Trophoblast cell (in vitro differentiated cells and primary cell): ENCODE data around the gene PCNX3. TPM values are rescaled to one million over a fixed set of nuclear protein-coding genes. Genes with fewer than 3 reads are reported as not detected.

Experiments
- DNase-seq, 2 donors: peaks; one replicate each; pipeline ENCODE4 v3.0.0-alpha.2; 2016
- H2AFZ ChIP-seq: 2 replicates; pipeline ENCODE4 v1.6.1; 2013; ENCODE audit warnings: low read length, moderate library complexity, mild to moderate bottlenecking; ENCODE audit not compliant: insufficient read depth, poor library complexity
- H2AK5ac ChIP-seq: 2 replicates; pipeline ENCODE4 v1.6.1; 2013; ENCODE audit warnings: mild to moderate bottlenecking, low read length
- H2BK120ac ChIP-seq: 2 replicates; pipeline ENCODE4 v1.6.1; 2013; ENCODE audit warnings: low read length, mild to moderate bottlenecking, moderate library complexity; ENCODE audit not compliant: insufficient read depth, poor library complexity
- H2BK12ac ChIP-seq: 2 replicates; pipeline ENCODE4 v1.6.1; 2013; ENCODE audit warnings: mild to moderate bottlenecking, low read length, moderate library complexity
- H2BK5ac ChIP-seq: 2 replicates; pipeline ENCODE4 v1.6.1; 2013; ENCODE audit warnings: low read length, low read depth, moderate library complexity, mild to moderate bottlenecking; ENCODE audit not compliant: poor library complexity
- H3K14ac ChIP-seq: 2 replicates; pipeline ENCODE4 v1.6.1; 2013; ENCODE audit warnings: mild to moderate bottlenecking, low read length
- H3K18ac ChIP-seq: 2 replicates; pipeline ENCODE4 v1.6.1; 2013; ENCODE audit warnings: mild to moderate bottlenecking, low read length
- H3K23ac ChIP-seq: 2 replicates; pipeline ENCODE4 v1.6.1; 2013; ENCODE audit warnings: low read length
- H3K27ac ChIP-seq: 2 replicates; pipeline ENCODE4 v1.5.1; 2013; ENCODE audit warnings: low read depth, mild to moderate bottlenecking, inconsistent platforms, low read length, moderate library complexity
- H3K27me3 ChIP-seq: 2 replicates; pipeline ENCODE4 v1.6.1; 2013; ENCODE audit warnings: inconsistent platforms, mild to moderate bottlenecking, low read length, moderate library complexity; ENCODE audit not compliant: insufficient read depth
- H3K36me3 ChIP-seq, 2 experiments: 1 replicate in 1 of 2; 2 replicates in 1 of 2; pipeline ENCODE4 v1.6.1; 2013; ENCODE audit warnings: low read length in 2 of 2, mild to moderate bottlenecking in 2 of 2, moderate library complexity in 1 of 2; ENCODE audit not compliant: insufficient read depth in 2 of 2, control insufficient read depth in 1 of 2
- H3K4ac ChIP-seq: 2 replicates; pipeline ENCODE4 v1.6.1; 2013; ENCODE audit warnings: low read depth, mild to moderate bottlenecking, low read length, moderate library complexity
- H3K4me1 ChIP-seq, 2 experiments: 1 replicate in 1 of 2; 2 replicates in 1 of 2; pipeline ENCODE4 v1.6.1; 2013; ENCODE audit warnings: low read length in 2 of 2, mild to moderate bottlenecking in 2 of 2, moderate library complexity in 1 of 2; ENCODE audit not compliant: insufficient read depth in 2 of 2, control insufficient read depth in 1 of 2
- H3K4me2 ChIP-seq: 2 replicates; pipeline ENCODE4 v1.6.1; 2013; ENCODE audit warnings: inconsistent platforms, mild to moderate bottlenecking, low read length, moderate library complexity
- H3K4me3 ChIP-seq: 2 replicates; pipeline ENCODE4 v1.5.1; 2013; ENCODE audit warnings: mild to moderate bottlenecking, low read depth, low read length, inconsistent platforms
- H3K79me1 ChIP-seq: one replicate; pipeline ENCODE4 v1.6.1; 2013; ENCODE audit warnings: low read length
- H3K79me2 ChIP-seq: 2 replicates; pipeline ENCODE4 v1.6.1; 2013; ENCODE audit warnings: low read length, mild to moderate bottlenecking; ENCODE audit not compliant: control insufficient read depth, insufficient read depth, poor library complexity
- H3K9ac ChIP-seq: 2 replicates; pipeline ENCODE4 v1.6.1; 2013; ENCODE audit warnings: mild to moderate bottlenecking, low read length
- H3K9me3 ChIP-seq: 2 replicates; pipeline ENCODE4 v1.6.1; 2013; ENCODE audit warnings: low read depth, mild to moderate bottlenecking, control low read depth, inconsistent platforms, low read length; ENCODE audit not compliant: insufficient read depth
- H4K12ac ChIP-seq: 2 replicates; pipeline ENCODE4 v1.6.1; 2013; ENCODE audit warnings: low read depth, mild to moderate bottlenecking, low read length, moderate library complexity
- H4K8ac ChIP-seq: 2 replicates; pipeline ENCODE4 v1.6.1; 2013; ENCODE audit warnings: low read depth, mild to moderate bottlenecking, low read length, moderate library complexity
- H4K91ac ChIP-seq: one replicate; pipeline ENCODE4 v1.6.1; 2013; ENCODE audit warnings: low read depth, mild to moderate bottlenecking, low read length, moderate library complexity
- WGBS: extraction: QIAGEN DNeasy Blood & Tissue Kit; methylation state at CpG from one replicate; pipeline ENCODE4 v1.1.7; 2013; ENCODE audit warnings: missing lambda C conversion rate; ENCODE audit not compliant: insufficient read length, insufficient coverage; ENCODE audit errors: extremely low coverage; 5-methylcytosine and 5-hydroxymethylcytosine counted together
- polyA plus RNA-seq: library from polyadenylated mRNA; stranded (reverse); fragments of 200-250 nt; gene quantifications from 2 replicates; pipeline ENCODE4 v1.2.3, GENCODE V29; 2013

PCNX3 gene
- polyA plus RNA-seq = 26.5 TPM in 2 replicates

GRCh38 chr11:65615229-65615949 is at the start of gene PCNX3:
Gene PCNX3 (plus strand): TSS chr11:65615776. CDS start chr11:65616312, 536 bp downstream.
- Histone ChIP-seq H2AK5ac (peak within 1 kb of the TSS; percentile 83), H2AFZ (no peak within 1 kb of the TSS), H2BK120ac (peak within 1 kb of the TSS; percentile 84), H2BK12ac (no peak within 1 kb of the TSS), H3K79me2 (peaks cover 25% of the 10 kb centered on the region), H3K36me3 (peaks cover 49 to 55% of the 10 kb centered on the region in 2 experiments), H4K12ac (peak within 1 kb of the TSS; percentile 85), H3K4me3 (peak within 1 kb of the TSS; percentile 96), H3K23ac (no peak within 1 kb of the TSS), H3K14ac (peak within 1 kb of the TSS; percentile 96), H3K4me2 (peak within 1 kb of the TSS; percentile 89), H3K79me1 (peaks cover 18% of the 10 kb centered on the region), H2BK5ac (peak within 1 kb of the TSS; percentile 92), H3K9me3 (peaks cover 2% of the 10 kb centered on the region), H3K9ac (peak within 1 kb of the TSS; percentile 98), H3K27me3 (no peaks in the 10 kb centered on the region), H3K4me1 (peaks cover 28 to 33% of the 10 kb centered on the region in 2 experiments), H3K27ac (peak within 1 kb of the TSS; percentile 90), H3K18ac (peak within 1 kb of the TSS; percentile 87), H4K8ac (peak within 1 kb of the TSS; percentile 93), H4K91ac (peak within 1 kb of the TSS; percentile 95), H3K4ac (peak within 1 kb of the TSS; percentile 93)
- peak; percentile 100 for DNase-seq
- no CpG with 5 or more reads among the region's 55 CpGs for WGBS

DNA sequence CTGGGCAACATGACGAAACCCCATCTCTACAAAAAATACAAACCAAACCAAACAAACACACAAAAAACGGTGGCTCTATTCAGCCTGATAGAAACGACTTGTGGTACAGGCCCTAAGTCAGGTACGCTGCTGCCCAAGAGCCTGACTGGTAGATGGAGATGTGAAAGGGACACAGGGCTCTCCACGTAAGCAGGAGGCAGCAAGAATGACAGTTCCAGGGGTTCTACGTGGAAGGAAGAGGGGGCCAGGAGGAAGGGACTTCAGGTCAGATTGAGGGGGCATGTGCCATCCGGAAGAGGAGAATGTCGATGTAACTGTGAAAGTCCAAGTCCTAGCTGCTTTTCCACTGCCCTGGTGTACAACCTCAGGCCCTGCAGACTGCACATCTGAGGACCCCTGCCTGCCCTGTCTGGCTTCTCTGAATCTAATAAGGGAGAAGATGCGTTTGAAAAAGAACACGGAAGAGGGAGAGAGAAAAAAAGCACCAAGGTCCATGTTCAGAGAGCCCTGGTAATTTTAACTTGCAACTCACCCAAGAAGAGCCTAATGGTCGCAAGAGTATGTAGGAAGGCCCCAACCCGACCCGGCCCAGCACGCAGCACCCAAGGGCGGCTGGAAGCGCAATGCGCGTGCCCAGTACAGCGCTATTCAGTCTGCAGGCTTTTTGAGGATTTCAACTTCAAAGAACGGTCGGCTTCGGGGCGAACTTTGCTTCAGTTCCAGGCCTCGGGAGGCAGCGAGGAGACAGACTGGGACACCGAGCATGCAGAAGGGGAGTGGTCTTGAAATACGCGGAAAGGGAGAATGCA is 46.2 kb upstream of the PCNX3 start:
- Histone ChIP-seq H3K9ac (peak overlapping the region; percentile 77), H2BK12ac (no peak overlapping the region), H3K18ac (peak overlapping the region; percentile 54), H3K79me2 (peaks cover 13% of the 10 kb centered on the region), H4K12ac (peak overlapping the region; percentile 6), H3K27me3 (no peaks in the 10 kb centered on the region), H2AFZ (peak overlapping the region; percentile 75), H2AK5ac (peak overlapping the region; percentile 63), H3K14ac (peak overlapping the region; percentile 42), H3K27ac (peak overlapping the region; percentile 91), H3K4me3 (peak overlapping the region; percentile 99), H4K91ac (peak overlapping the region; percentile 73), H3K9me3 (no peaks in the 10 kb centered on the region), H4K8ac (peak overlapping the region; percentile 89), H3K36me3 (peaks cover 9 to 12% of the 10 kb centered on the region in 2 experiments), H3K4me2 (peak overlapping the region; percentile 87), H3K23ac (no peak overlapping the region), H3K4ac (peak overlapping the region; percentile 62), H2BK5ac (peak overlapping the region; percentile 74), H3K79me1 (peaks cover 17% of the 10 kb centered on the region), H3K4me1 (peaks cover 24 to 28% of the 10 kb centered on the region in 2 experiments), H2BK120ac (peak overlapping the region; percentile 62)
- WGBS = no CpG with 5 or more reads among the region's 28 CpGs
- DNase-seq = no peak

DNA sequence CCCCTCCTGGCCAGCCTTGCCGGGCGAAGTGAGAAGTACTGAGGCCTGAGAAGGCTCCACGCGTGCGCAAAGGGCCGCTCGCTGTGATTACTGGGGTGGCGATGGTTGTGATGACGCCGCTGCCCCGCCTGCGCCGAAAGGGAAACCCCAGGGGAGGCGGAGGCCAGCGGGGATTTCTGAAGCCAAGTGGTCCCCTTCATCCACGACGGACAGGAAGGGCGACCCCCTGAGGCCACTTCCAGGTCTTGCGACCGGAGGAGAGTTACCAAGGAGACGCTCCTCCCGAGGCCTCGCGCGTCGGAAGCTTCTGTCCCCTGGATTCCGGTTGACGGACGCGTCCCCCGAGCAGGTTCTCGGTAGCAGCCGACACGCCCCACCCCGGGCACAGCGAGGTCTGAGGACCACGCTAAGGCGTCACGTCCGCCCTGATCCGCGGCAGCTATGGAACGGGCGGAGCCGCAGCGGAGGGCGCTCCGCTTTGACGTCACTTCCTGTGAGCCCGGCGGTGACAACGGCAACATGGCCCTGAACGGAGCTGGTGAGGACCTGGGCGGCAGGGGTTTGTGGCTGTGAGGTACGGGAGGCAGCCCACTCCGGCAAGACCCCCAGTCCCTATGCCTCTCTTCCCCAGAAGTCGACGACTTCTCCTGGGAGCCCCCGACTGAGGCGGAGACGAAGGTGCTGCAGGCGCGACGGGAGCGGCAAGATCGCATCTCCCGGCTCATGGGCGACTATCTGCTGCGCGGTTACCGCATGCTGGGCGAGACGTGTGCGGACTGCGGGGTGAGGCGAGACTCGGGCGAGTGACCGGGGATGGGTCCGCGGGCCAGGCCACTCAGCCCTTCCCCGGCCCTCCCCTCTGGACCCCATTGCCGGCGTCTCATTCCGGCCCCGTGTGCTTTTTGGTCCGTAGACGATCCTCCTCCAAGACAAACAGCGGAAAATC is 45.3 kb upstream of the PCNX3 start, which contains the start of gene ZNRD2:
TSS of gene ZNRD2 (plus strand) at position 505 of the 946 bp plus-strand sequence. CDS start at position 520, 15 bp downstream.
- H2AK5ac ChIP-seq = peak within 1 kb of the TSS; percentile 63
- peak within 1 kb of the TSS; percentile 94 for H2AFZ ChIP-seq
- peak within 1 kb of the TSS; percentile 95 for H4K8ac ChIP-seq
- peak within 1 kb of the TSS; percentile 99 for H3K4me3 ChIP-seq
- peak within 1 kb of the TSS; percentile 62 for H3K4ac ChIP-seq
- DNase-seq = peak; percentile 97
- no peak within 1 kb of the TSS for H2BK12ac ChIP-seq
- peak within 1 kb of the TSS; percentile 62 for H2BK120ac ChIP-seq
- H3K79me1 ChIP-seq = peaks cover 21% of the 10 kb centered on the region
- WGBS = no CpG with 5 or more reads among the region's 89 CpGs
- H3K18ac ChIP-seq = peak within 1 kb of the TSS; percentile 84
- H2BK5ac ChIP-seq = peak within 1 kb of the TSS; percentile 74
- H3K36me3 ChIP-seq = peaks cover 9 to 12% of the 10 kb centered on the region in 2 experiments
- no peaks in the 10 kb centered on the region for H3K27me3 ChIP-seq
- H4K12ac ChIP-seq = peak within 1 kb of the TSS; percentile 67
- H3K23ac ChIP-seq = no peak within 1 kb of the TSS
- H3K4me1 ChIP-seq = peaks cover 31 to 35% of the 10 kb centered on the region in 2 experiments
- peak within 1 kb of the TSS; percentile 90 for H3K9ac ChIP-seq
- no peaks in the 10 kb centered on the region for H3K9me3 ChIP-seq
- peak within 1 kb of the TSS; percentile 87 for H3K4me2 ChIP-seq
- H4K91ac ChIP-seq = peak within 1 kb of the TSS; percentile 73
- H3K14ac ChIP-seq = peak within 1 kb of the TSS; percentile 72
- H3K79me2 ChIP-seq = peaks cover 13% of the 10 kb centered on the region
- peak within 1 kb of the TSS; percentile 91 for H3K27ac ChIP-seq
